Endometrial microvascular endothelial cells (primary cell): ENCODE results near the gene PYHIN1. TPM values are rescaled to one million over a fixed set of nuclear protein-coding genes. Genes with fewer than 3 reads are reported as not detected.

Experiments
- in situ Hi-C: cut with HindIII; loops from 2 replicates; pipeline ENCODE4 v1.10.0; 2017; ENCODE audit warnings: low sequenced_read_pairs, low pct_unique_long_range_greater_than_20kb; ENCODE audit errors: inconsistent ontology term
- total RNA-seq: library from RNA; depleted of rRNA; stranded (reverse); fragments of >200 nt; gene quantifications from one replicate; pipeline ENCODE4 v1.2.3, GENCODE V29; 2015; ENCODE audit errors: inconsistent ontology term

PYHIN1 gene
- not detected for total RNA-seq

DNA sequence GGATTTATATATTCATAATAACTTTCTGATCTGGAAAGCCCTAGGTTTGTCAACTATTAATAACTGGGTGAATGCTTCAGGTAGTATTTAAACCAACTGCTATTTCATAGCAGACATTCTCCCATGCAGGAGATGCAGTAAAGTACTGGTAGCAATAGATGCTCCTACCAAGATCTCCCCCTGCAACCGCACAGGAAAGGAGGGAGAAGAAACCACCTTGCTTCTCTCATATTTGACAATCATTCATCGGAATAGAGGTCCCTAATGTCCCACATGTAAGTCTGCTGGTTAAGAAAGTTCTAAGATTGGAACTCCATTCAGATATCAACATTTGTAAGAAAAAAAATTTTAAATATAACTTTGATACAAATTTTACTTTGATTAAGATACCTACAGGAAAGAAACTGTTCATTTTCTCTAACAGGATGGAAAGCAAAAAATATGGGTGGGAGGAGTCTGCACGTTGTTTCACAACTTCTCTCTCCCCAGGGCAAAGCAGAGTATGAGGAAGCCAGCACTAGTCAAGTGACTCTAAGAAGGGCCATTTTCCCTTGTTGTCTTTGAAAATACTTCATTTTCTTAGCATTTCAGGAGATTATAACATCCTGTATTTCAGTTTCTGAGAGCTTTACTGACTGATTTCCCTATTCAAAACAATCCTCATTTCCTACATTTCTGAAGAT lies at the start of gene PYHIN1:
Gene PYHIN1 (plus strand): TSS at position 498 of the 683 bp plus-strand sequence. CDS start 5,359 bp downstream, outside the sequence.
- in situ Hi-C loops = no loop called here

DNA sequence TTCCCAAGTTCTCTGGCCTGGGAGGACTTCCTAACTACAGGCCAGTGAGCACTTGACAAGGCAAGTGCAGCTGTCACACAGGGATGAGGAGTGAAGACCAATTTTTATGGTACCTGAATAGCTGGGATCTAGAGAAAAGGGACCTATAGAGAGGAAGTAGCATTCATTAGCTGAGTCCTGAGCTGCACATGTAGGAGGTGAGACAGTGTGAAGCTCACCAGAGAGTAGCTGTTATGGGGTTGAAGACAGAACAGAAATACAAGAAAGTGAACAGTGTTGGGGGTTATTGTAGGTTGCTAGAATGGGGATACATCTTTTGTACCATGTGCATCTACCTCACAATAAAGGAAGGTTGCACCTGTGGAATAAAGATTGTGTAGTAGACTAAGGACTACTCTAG lies 37.7 kb upstream of the PYHIN1 start:
- in situ Hi-C loops = no loop called here

DNA sequence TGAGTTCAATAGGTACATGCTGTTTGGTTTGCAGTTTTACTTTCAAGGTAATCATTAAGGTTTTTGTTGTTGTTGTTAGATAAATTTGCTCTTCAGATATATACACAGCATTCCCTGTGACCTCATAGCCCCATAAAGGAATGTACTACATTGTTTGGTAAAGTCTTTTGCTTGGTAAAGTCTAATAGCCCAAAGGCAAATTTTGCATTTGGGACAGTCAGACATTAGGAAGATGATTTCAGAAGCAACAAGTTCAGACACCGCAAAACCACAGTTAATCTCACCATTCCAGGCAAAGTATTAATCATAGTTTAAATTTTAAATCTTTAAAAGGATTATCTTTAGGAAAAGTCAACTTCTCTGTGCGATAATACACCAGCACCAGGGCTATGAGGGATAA lies 32.6 kb upstream of the PYHIN1 start:
- in situ Hi-C loops = no loop called here

DNA sequence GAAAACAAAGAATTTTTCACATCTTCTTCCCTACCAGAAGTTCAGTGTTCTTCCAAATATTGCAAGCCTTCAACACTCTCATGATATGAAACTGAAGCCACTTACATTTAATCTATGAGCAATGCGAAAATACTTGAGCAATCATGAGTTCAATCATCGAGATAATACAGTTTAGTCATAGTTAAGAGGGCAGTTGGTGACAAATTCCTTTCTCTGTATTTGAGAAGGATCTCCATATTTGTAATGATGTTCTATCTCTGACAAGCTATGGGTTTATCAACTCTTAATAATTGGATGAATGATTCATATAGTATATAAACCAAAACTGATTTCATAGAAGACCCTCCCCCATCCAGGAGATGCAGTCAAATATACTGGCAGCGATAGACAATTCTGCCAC lies 29.7 kb upstream of the PYHIN1 start:
- in situ Hi-C loops = no loop called here

DNA sequence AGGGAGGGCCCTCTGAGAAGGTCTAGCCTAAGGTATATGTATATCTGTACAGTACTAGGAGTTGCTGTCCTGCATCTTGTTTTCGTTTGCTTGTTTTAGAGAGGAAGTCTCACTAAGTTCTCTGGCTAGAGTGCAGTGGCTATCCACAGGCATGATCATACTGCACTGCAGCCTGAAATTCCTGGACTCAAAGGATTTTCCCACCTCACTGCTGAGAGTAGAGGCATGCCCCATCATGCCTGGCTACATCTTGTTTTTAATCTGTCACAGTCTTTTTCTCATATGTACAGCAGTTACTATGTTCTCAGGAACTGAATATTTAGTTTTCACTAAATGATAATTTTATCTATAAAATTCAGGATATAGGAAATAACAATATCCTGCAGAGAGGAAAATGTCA lies 15.3 kb upstream of the PYHIN1 start:
- in situ Hi-C loops = no loop called here

DNA sequence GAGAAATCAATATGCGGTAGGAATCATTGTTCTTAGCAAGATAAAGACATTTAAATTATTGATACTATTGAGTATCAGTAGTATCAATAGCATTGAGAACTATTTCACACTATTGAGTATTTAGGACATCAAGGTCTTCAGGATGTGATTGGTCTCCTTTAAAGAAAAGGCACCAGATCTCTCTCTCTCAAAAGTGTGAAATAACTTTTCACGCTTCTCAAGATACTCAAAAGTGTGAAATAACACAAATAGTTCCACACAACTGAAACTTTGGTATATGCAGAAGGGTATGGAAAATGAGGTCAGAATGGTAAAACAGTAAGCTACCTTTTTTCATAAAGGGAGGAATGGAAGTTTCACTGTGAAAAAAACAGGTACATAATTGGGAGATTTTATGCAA lies 6.7 kb upstream of the PYHIN1 start:
- in situ Hi-C loops = no loop called here

DNA sequence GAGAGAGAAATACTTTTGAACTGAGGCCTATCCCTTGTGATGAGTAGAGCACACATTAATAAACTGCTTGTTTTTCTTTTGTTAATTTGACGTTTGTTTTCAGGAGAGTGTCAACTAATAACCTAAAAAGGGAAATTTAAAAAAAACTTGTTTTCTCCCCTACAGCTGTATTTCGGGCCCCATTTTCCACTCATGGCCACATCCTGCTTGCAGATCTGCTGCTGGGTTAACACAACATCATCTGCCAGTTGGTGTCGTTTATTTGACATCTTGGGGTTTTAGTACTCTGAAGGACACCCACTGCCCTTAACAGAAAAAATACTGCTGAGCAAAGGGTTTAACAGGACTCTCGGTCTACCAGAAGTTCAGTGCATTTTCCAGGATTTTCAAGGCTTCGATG lies 848 bp upstream of the PYHIN1 start:
- in situ Hi-C loops = no loop called here

DNA sequence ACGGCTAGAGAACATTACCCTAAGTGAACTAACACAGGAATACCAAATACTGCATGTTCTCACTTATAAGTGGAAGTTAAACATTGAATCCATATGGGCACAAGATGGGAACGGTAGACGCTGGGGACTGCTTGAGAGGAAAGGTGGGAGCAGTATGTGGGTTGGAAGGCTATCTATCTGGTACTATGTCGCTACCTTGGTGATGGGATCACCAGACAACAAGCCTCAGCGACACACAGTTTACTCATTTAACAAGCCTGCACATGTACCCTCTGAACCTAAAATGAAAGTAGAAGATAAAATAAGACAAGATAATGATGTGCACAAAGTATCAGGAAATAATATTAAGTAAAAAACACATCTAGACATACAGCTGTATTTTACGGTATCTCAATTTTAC lies 819 bp downstream of the PYHIN1 start:
- in situ Hi-C loops = no loop called here

DNA sequence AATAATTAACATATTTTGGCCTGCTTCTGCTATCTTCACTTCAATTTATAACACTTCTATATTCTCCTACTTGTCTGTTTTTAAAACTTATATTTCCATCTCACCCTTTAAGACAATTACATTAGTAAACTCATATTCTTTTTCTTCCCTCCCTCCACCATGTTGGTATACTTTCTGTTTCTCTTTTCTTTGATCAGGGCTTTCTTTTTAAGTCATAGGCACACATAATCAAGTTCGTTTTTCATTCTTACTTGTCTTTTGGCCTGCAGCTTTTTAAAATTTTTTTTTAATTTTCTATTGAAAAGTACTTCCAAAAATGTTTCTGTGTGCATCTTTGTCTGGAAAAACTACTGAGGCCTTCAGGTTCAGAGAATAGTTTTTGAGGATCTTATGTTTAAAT lies 2.3 kb downstream of the PYHIN1 start:
- in situ Hi-C loops = no loop called here

DNA sequence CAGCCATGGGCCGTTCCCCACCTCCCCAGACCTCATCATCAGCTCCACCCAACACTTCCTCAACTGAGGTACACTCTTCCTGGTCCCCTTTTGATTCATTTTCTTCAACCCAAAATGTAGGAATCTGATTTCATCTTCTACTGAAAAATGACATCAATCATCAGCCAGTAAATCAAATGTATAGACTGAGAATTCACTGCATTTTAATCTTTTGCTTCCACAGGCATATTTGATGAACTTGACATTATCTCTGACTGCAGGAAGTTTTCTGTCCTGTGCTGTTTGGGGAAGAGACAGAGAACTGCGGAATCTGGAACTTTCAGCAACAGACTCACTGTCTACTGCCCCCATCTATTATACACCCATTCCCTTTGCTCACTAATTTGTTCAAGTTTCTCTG lies 7.8 kb downstream of the PYHIN1 start:
- in situ Hi-C loops = no loop called here

DNA sequence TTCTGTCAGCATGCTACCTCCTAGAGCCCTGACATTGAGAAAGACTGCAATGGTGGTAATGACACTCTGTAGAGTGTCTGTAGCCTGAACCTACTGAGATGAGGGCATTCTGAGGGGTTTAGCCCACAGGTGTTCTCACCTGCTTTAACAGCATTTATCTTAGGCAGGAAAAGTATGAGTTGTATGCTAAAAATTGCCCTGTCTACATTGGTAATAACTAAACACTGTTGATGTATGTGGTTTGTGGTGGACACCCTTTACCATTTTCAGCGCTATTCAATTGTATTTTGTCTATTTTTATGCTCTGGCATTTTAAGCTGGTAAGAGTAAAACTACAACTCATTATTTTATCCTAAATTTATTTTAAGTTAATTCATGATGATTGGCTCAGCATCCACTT lies 10.0 kb downstream of the PYHIN1 start:
- in situ Hi-C loops = no loop called here

DNA sequence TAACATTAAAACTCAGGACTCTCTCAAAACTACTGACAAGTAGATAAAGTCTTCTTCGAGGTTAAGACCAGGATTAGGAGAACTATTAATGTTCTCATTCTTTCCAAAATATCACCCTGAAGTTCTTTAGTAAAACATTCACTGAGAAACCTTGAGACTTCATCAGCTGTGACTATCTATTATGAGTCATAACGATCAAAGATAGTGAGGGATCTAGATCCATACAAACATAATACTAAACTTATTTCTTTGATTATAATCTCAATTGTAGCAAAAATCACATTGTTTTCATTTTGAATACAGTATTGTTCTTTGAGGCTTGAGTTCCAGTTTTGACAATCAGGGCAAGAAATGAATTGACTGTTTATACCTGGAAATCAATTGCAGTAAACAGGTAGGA lies 11.1 kb downstream of the PYHIN1 start:
- in situ Hi-C loops = no loop called here

DNA sequence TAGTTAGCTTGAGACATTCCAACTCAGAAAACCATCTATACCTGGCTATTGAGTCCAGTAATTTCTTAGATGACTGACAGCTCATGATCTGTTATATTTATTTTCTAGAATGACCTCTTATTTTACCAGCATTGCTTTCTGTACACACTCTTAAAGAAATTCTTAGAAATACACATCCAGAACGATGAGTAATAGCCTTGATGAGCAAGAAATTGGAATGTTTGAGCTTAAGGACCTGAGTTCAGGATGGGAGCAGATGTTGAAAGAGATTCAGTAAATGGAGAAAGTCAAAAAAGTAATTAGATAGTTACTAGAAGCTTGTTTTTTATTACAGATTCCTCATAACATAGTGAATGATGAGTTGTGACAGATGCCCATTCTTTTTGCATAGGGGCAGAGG lies 11.7 kb downstream of the PYHIN1 start:
- in situ Hi-C loops = no loop called here

DNA sequence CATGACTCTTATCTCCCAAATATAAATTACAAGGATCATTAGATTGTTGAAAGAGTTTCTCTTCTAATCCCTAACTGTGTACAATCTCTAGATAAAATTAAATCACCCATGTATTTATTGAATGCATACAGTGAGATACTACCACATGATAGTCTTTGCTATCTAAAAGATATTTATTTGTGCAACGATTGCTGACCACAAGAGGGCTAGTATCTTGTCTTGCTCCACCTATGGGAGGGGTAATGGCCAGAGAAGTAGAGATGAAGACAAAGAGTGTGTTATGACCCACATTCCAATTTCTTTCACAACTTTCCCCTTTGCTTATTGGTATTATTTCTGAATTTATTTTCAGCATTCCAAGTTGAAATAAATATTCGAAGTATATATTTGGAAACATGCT lies 13.7 kb downstream of the PYHIN1 start:
- in situ Hi-C loops = no loop called here

DNA sequence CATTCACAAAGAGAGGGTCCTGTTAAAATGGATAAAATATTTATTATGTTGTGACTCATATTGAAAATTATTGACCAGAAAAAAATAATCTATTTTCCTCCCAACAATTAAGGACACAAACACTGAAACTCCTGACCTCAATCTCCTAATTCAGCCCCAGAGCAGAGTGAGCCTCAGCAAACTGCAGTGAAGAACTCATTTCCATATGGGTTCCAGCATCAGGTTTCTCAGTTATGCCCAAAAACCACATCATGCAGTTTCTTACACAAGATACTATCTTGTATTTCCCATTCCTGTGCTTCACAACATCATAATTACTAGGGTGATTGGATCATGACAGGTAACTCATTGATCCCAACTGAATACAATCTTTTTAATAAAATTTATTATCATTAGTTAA lies 15.4 kb downstream of the PYHIN1 start:
- in situ Hi-C loops = no loop called here

DNA sequence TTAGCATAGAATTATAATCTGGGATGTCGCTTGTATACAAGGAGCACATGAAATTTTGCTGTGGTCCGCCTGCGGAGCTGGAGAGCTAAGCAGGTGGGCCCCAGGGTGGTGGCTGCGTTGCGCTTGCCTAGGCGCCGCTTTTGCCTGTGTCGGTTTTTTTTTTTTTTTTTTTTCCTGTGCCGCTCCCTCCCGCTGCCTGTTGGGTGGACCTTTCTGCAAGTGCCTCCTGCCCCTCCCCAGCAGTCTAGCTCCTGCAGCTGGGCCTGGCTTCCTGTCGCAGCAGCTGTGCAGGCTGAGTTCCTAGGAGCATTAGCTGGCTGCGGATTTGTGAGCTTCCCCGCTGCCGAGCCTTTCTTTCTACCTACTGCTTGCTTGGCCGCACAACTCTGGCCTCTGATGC lies 20.6 kb downstream of the PYHIN1 start:
- in situ Hi-C loops = no loop called here

DNA sequence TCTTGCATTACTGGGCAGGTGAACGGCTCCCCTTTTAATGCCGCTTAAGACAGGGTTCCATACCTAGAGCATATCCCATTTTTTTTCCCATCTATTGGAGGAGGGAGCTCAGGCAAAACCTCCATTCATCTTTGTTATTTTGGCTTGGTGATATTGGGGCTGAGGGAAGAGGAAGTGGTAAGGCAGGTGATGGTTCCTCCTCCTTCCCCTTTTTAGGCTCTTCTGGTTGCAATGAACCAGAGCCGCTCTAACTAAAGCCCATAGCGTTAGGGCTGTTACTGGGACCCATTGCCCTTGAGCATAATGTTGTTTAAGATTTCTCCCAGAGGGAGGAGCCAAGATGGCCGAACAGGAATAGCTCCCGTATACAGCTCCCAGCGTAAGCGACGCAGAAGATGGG lies 21.1 kb downstream of the PYHIN1 start:
- in situ Hi-C loops = no loop called here

DNA sequence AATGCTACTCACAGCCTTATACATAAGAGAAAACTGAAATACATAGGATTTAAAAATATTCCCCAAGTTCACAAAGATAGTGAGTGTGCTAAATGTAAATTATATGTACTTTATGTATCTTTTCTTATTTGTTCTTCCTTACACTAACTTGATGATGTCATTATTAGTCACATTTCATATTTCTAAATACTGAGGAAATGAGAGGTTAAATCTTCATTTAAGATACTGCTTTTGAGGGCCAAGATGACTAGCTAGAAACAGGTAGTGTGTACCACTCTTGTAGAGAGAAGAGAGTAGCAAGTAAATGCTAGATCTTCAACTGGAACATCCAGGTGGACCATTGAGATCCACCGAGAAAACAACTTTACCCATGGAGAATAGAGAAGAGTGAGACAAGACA lies 29.8 kb downstream of the PYHIN1 start:
- in situ Hi-C loops = no loop called here

DNA sequence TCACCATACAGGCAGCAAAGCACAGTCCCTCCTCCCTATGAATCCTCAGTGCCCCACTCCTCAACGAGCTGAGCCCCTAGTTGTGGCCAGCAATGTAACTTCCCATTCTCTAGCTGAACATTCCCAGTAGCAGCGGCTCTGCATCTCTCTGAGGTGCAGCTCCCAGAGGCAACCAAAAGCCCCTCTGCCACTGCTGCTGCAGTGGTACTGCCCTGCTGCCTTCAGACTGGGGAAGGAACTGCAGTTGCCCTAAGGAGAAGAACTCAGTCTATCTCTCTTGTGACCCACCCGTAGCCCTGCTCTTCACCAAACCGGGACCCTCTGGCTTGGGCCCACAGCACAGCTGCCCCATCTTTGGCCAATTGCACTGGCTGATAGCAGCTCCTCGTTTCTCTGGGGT lies 31.6 kb downstream of the PYHIN1 start:
- in situ Hi-C loops = no loop called here

DNA sequence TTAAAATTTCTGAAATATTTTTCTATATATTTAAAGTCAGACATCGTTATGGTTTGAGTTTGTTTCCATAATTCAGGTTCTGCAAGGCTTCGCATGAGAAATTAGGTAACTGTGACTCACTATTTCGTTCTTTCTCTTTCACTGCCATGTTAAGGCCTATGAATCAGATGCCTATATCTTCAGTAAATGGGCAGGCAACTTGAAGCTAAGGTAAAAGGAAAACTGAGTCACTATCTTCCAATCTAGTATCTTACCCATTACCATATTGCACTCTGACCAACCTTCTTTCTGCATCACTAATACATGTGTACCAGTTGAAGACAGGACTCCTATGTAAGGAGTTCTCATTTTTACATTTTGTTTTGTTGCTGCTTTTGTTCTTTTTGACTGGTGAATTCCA lies 37.8 kb downstream of the PYHIN1 start:
- in situ Hi-C loops = no loop called here

DNA sequence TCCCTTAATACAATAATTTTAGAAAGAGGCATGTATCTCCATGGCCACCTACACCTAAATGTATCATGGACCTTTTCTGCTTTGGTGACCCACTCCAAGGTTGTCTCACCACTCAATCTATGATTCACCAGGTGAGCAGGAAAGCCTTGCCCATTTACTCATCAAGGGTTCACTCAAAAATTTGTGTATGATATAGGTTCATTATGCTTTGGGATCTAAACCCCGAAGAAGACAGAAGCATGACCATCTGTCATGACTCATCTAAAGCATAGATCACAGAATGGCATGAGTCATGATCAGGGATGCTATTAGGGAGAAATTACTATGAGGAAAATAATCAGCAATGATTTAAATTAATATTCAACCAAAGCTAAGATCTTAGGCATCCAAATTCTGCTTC lies 38.5 kb downstream of the PYHIN1 start:
- in situ Hi-C loops = no loop called here
